BE2C (cell line): ENCODE results near the gene XIRP2.

ENCODE experiments used
- DNase-seq: peaks from one replicate; pipeline ENCODE4 v3.0.0-alpha.2; 2020
- H3K27me3 ChIP-seq: fragments of 250-450 bp; sonication (Bioruptor Pico); 2 replicates; pipeline ENCODE4 v1.5.1; 2020; ENCODE audit warnings: mild to moderate bottlenecking
- H3K36me3 ChIP-seq: fragments of 250-450 bp; sonication (Bioruptor Pico); 2 replicates; pipeline ENCODE4 v1.5.1; 2020; ENCODE audit warnings: mild to moderate bottlenecking
- H3K4me1 ChIP-seq: fragments of 250-450 bp; sonication (Bioruptor Pico); 2 replicates; pipeline ENCODE4 v1.5.1; 2020
- H3K4me3 ChIP-seq: 2 replicates; pipeline ENCODE4 v1.5.1; 2011; ENCODE audit warnings: low read depth, low read length
- H3K9me3 ChIP-seq: fragments of 250-450 bp; sonication (Bioruptor Pico); 2 replicates; pipeline ENCODE4 v1.5.1; 2020
- TF ChIP-seq, protein P1 (sequence below): IDR thresholded peaks from 2 replicates; pipeline ENCODE4 v1.5.1; 2012; ENCODE audit warnings: mild to moderate bottlenecking, low read depth, low read length

Gene XIRP2

DNA sequence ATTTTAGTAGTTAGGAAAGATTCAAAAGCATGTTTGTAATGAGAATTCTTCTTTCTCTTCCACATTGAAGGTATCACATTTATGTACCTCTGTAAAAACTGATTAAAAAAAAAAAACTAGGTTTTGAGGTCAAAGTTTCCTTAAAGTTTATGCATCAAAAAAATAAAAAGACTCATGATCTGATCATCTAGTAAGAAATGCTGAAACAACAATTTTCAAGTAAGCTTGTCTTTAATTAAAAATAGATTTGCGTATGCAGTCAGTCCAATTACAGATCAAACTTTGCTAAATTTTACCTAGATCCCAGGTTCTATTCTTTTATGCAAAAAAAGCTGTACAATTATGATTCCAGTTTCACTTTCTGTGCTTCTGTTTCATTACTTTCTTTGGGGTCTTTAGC is 409.0 kb downstream of the XIRP2 start:
- H3K4me3 ChIP-seq = no peak overlapping the region
- no peaks in the 10 kb centered on the region for H3K36me3 ChIP-seq
- no peaks in the 10 kb centered on the region for H3K9me3 ChIP-seq
- DNase-seq = no peak
- H3K4me1 ChIP-seq = no peaks in the 10 kb centered on the region
- H3K27me3 ChIP-seq = peaks cover 20% of the 10 kb centered on the region
- TF ChIP-seq, protein P1, sequence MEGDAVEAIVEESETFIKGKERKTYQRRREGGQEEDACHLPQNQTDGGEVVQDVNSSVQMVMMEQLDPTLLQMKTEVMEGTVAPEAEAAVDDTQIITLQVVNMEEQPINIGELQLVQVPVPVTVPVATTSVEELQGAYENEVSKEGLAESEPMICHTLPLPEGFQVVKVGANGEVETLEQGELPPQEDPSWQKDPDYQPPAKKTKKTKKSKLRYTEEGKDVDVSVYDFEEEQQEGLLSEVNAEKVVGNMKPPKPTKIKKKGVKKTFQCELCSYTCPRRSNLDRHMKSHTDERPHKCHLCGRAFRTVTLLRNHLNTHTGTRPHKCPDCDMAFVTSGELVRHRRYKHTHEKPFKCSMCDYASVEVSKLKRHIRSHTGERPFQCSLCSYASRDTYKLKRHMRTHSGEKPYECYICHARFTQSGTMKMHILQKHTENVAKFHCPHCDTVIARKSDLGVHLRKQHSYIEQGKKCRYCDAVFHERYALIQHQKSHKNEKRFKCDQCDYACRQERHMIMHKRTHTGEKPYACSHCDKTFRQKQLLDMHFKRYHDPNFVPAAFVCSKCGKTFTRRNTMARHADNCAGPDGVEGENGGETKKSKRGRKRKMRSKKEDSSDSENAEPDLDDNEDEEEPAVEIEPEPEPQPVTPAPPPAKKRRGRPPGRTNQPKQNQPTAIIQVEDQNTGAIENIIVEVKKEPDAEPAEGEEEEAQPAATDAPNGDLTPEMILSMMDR = no peak

DNA sequence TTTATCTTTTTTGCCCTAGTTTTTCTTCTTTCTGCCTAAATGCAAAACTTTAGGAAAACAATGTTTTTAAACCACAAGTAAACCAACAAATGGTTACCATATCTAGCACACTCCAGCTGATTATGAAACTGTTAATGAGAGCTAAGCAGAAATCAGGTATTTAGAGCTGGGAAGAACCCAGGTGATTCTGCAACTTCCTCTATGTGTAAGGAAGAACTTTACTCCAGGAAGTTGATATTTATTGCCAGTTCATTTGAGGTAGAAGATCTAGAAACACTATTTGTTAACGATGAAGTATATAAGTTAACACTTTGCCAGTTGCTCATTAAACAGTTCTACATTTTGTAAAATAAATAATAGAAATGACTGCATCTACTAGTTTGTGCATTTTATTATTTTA is 409.7 kb downstream of the XIRP2 start:
- no peaks in the 10 kb centered on the region for H3K36me3 ChIP-seq
- H3K4me1 ChIP-seq = no peaks in the 10 kb centered on the region
- TF ChIP-seq, protein P1 = no peak
- H3K9me3 ChIP-seq = no peaks in the 10 kb centered on the region
- no peak overlapping the region for H3K4me3 ChIP-seq
- H3K27me3 ChIP-seq = peaks cover 20% of the 10 kb centered on the region
- no peak for DNase-seq
